B cell (primary cell): ENCODE data around the gene SNTB2.
"Not testable (repeated sequence)": the region's sequence is repeated elsewhere in the genome, so short reads cannot be mapped to it uniquely, and the experiment has no call there.

Source experiments
- CTCF ChIP-seq: fragments of 200-600 bp; IDR thresholded peaks from one replicate; pipeline ENCODE4 v1.8.0; 2022; ENCODE audit warnings: antibody characterized with exemption, mild to moderate bottlenecking
- EZH2 ChIP-seq: IDR thresholded peaks from 2 replicates; pipeline ENCODE4 v1.6.1; 2012; ENCODE audit warnings: borderline replicate concordance, low read depth, mild to moderate bottlenecking, moderate library complexity, low read length; ENCODE audit not compliant: insufficient read depth, poor library complexity, severe bottlenecking

DNA sequence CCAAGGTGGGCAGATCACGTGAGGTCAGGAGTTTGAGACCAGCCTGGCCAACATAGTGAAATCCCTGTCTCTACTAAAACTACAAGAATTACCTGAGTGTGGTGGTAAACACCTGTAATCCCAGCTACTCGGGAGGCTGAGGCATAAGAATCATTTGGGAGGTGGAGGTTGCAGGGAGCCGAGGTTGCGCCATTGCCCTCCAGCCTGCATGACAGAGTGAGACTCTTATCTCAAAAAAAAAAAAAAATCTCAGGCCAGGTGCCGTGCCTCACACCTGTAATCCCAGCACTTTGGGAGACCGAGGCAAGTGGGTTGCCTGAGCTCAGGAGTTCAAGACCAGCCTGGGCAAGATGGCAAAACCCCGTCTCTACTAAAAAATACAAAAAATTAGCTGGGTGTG lies 109.8 kb downstream of the SNTB2 start:
- TF ChIP-seq CTCF, EZH2: not testable (repeated sequence)
